HCT116 (cell line): ENCODE results near the gene GRPR. TPM values are rescaled to one million over a fixed set of nuclear protein-coding genes. Genes with fewer than 3 reads are reported as not detected.

Experiments used
- ATAC-seq: fragments of 200-7000 bp; cut with Tn5 transposase; 2 replicates; pipeline ENCODE4 v1.9.1; 2020; ENCODE audit warnings: mild to moderate bottlenecking, moderate library complexity
- BruUV-seq: library from RNA; stranded (reverse); fragments of 400-500 nt; replicated peaks from 2 replicates; lab custom pipeline; 2021; lab: Mats Ljungman, UMichigan
- CTCF ChIA-PET: fragments of 300-600 bp; sonication (Branson Sonifier 250); formaldehyde crosslinking; loops from one replicate; lab custom pipeline; 2021; ENCODE audit warnings: antibody characterized with exemption; lab: Charles Lee
- POLR2A ChIA-PET: fragments of 300-600, 350-600 bp; sonication (Branson Sonifier 250); formaldehyde crosslinking; loops from one replicate; lab custom pipeline; 2021; ENCODE audit warnings: antibody characterized with exemption; lab: Charles Lee
- RAD21 ChIA-PET, 2 experiments: fragments of 300-600 bp; sonication (Branson Sonifier 250); formaldehyde crosslinking; loops; one replicate each; lab custom pipeline; 2023; ENCODE audit warnings: low total read pairs in 2 of 2; ENCODE audit not compliant: uncharacterized antibody in 2 of 2, unreplicated experiment in 2 of 2, low non-redundant PET in 1 of 2; lab: Charles Lee
- DNase-seq: peaks from one replicate; pipeline ENCODE4 v3.0.0-alpha.2; 2010; ENCODE audit warnings: low read depth, low spot score
- H2AFZ ChIP-seq: fragments of 200-600 bp; shearing (Covaris generic), sonication (generic); 2 replicates; pipeline ENCODE4 v1.6.1; 2017; ENCODE audit warnings: low read depth, mixed run types, mixed read lengths, antibody characterized with exemption, low read length; ENCODE audit not compliant: poor library complexity, severe bottlenecking
- H3K27ac ChIP-seq: 2 replicates; pipeline ENCODE4 v1.5.1; 2012; ENCODE audit warnings: low read depth, low read length
- H3K27me3 ChIP-seq: fragments of 200-600 bp; sonication (generic); 2 replicates; pipeline ENCODE4 v1.6.1; 2016; ENCODE audit warnings: mixed run types, low read length, mixed read lengths; ENCODE audit not compliant: insufficient read depth
- H3K36me3 ChIP-seq, 2 experiments: fragments of 200-500 bp in 1 of 2; fragments of 200-600 bp in 1 of 2; sonication (Bioruptor generic) in 1 of 2; sonication (generic) in 1 of 2; 2 replicates each; pipeline versions ENCODE4 v1.5.1 to v1.6.1; 2014 to 2016; ENCODE audit warnings: low read length in 2 of 2, inconsistent platforms in 1 of 2, mixed read lengths in 1 of 2, mixed run types in 1 of 2; ENCODE audit not compliant: insufficient read depth in 2 of 2, control insufficient read depth in 1 of 2
- H3K4me1 ChIP-seq, 2 experiments: fragments of 200-600 bp in 1 of 2; sonication (generic) in 1 of 2; 2 replicates each; pipeline versions ENCODE4 v1.5.1 to v1.6.1; 2012 to 2017; ENCODE audit warnings: low read length in 2 of 2, inconsistent platforms in 1 of 2, mild to moderate bottlenecking in 1 of 2, mixed read lengths in 1 of 2, mixed run types in 1 of 2, moderate library complexity in 1 of 2; ENCODE audit not compliant: insufficient read depth in 2 of 2, control insufficient read depth in 1 of 2
- H3K4me2 ChIP-seq: fragments of 200-600 bp; sonication (generic); 2 replicates; pipeline ENCODE4 v1.6.1; 2017; ENCODE audit warnings: mixed run types, low read length, mixed read lengths
- H3K4me3 ChIP-seq, 2 experiments: fragments of 200-600 bp in 1 of 2; sonication (generic) in 1 of 2; replicated peaks in 1 of 2; 2 replicates each; pipeline ENCODE4 v1.5.1; 2011 to 2016; ENCODE audit warnings: low read length in 2 of 2, control low read depth in 1 of 2, low read depth in 1 of 2, mild to moderate bottlenecking in 1 of 2, mixed read lengths in 1 of 2, mixed run types in 1 of 2
- H3K79me2 ChIP-seq: fragments of 200-600 bp; sonication (generic); 2 replicates; pipeline ENCODE4 v1.6.1; 2017; ENCODE audit warnings: mild to moderate bottlenecking, mixed run types, low read length, moderate library complexity, mixed read lengths; ENCODE audit not compliant: insufficient read depth
- H3K9ac ChIP-seq: fragments of 200-600 bp; sonication (generic); 2 replicates; pipeline ENCODE4 v1.6.1; 2016; ENCODE audit warnings: low read length, mixed read lengths
- H3K9me2 ChIP-seq: fragments of 200-600 bp; sonication (generic), shearing (Covaris generic); 2 replicates; pipeline ENCODE4 v1.6.1; 2017; ENCODE audit warnings: mixed run types, mild to moderate bottlenecking, moderate library complexity; ENCODE audit not compliant: insufficient read depth
- H3K9me3 ChIP-seq, 2 experiments: fragments of 200-500 bp in 1 of 2; fragments of 200-600 bp in 1 of 2; sonication (Bioruptor generic) in 1 of 2; sonication (generic) in 1 of 2; 2 replicates each; pipeline ENCODE4 v1.6.1; 2014 to 2017; ENCODE audit warnings: low read length in 2 of 2, mixed read lengths in 2 of 2, inconsistent platforms in 1 of 2, low read depth in 1 of 2, mild to moderate bottlenecking in 1 of 2, mixed run types in 1 of 2, moderate library complexity in 1 of 2; ENCODE audit not compliant: control insufficient read depth in 1 of 2, insufficient read depth in 1 of 2
- H4K20me1 ChIP-seq: fragments of 200-600 bp; sonication (generic), shearing (Covaris generic); 2 replicates; pipeline ENCODE4 v1.6.1; 2017; ENCODE audit warnings: mixed run types, mild to moderate bottlenecking, moderate library complexity; ENCODE audit not compliant: insufficient read depth
- CBX3 ChIP-seq: IDR thresholded peaks from 2 replicates; pipeline ENCODE4 v1.6.1; 2012; ENCODE audit warnings: low read depth
- CEBPB ChIP-seq: IDR thresholded peaks from 2 replicates; pipeline ENCODE4 v1.6.1; 2012; ENCODE audit warnings: low read depth
- EZH2 ChIP-seq: fragments of 200-600 bp; sonication (generic); IDR thresholded peaks from 2 replicates; pipeline ENCODE4 v1.6.1; 2017; ENCODE audit warnings: antibody characterized with exemption, mixed run types
- FOSL1 ChIP-seq: IDR thresholded peaks from 2 replicates; pipeline ENCODE4 v1.6.1; 2012; ENCODE audit warnings: low read depth
- JUND ChIP-seq: IDR thresholded peaks from 2 replicates; pipeline ENCODE4 v1.6.1; 2012
- POLR2A ChIP-seq: IDR thresholded peaks from 2 replicates; pipeline ENCODE4 v1.7.0; 2011; ENCODE audit warnings: borderline replicate concordance; ENCODE audit not compliant: insufficient read depth, insufficient read length; ENCODE audit errors: extremely low read depth
- YY1 ChIP-seq: IDR thresholded peaks from 2 replicates; pipeline ENCODE4 v1.6.1; 2011; ENCODE audit warnings: low read length, low read depth, moderate library complexity, mild to moderate bottlenecking; ENCODE audit not compliant: insufficient replicate concordance; ENCODE audit errors: extremely low read depth
- intact Hi-C: fragments of 100-400 bp; cut with micrococcal nuclease; formaldehyde crosslinking; loops from 2 replicates; pipeline ENCODE4 v1.10.0; 2022
- total RNA-seq: library from RNA; stranded (reverse); gene quantifications from one replicate; pipeline ENCODE4 v1.2.1, GENCODE V29; 2021; ENCODE audit not compliant: unreplicated experiment
- TF ChIP-seq, protein P1 (sequence below): IDR thresholded peaks from 2 replicates; pipeline ENCODE4 v1.6.1; 2012
- TF ChIP-seq, protein P2 (sequence below): IDR thresholded peaks from 2 replicates; pipeline ENCODE4 v1.6.1; 2012; ENCODE audit warnings: low read depth
- TF ChIP-seq, protein P3 (sequence below), 3 experiments: fragments of 200-600 bp in 1 of 3; sonication (generic) in 1 of 3; IDR thresholded peaks in 2 of 3; conservative IDR thresholded peaks in 1 of 3; 2 replicates each; pipeline ENCODE4 v1.5.1; 2012 to 2017; ENCODE audit warnings: low read depth in 2 of 3, low read length in 2 of 3, antibody characterized with exemption in 1 of 3, borderline replicate concordance in 1 of 3, control low read depth in 1 of 3, mild to moderate bottlenecking in 1 of 3, mixed read lengths in 1 of 3, mixed run types in 1 of 3, moderate library complexity in 1 of 3; ENCODE audit not compliant: insufficient read depth in 1 of 3

The GRPR gene
- total RNA-seq, 1 experiment from 2014 or later: 0.15 TPM

DNA sequence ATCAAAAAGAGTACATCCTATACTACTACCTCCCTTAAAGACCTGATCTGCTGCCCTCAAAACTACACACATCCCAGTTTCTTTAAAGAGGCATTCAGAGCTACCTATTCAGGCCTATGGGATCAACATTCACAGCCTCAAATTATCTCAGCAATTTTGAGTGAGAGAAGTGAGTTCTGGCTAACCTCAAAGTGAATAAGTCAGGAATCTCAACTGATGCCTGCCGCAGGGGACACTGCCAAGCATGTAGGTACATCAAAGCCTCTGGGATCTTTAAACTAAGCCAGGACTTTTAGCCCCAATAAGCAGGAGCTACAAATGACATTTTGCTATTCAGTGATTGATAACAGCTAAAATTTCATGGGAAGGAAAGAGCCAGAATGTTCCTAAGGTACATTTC is 11.6 kb downstream of the GRPR start:
- ATAC-seq: no peak
- TF ChIP-seq POLR2A (no peak), CEBPB (no peak), EZH2 (no peak), CBX3 (no peak), YY1 (no peak), FOSL1 (no peak), JUND (no peak)
- TF ChIP-seq, protein P1, sequence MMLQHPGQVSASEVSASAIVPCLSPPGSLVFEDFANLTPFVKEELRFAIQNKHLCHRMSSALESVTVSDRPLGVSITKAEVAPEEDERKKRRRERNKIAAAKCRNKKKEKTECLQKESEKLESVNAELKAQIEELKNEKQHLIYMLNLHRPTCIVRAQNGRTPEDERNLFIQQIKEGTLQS: no peak
- TF ChIP-seq, protein P2, sequence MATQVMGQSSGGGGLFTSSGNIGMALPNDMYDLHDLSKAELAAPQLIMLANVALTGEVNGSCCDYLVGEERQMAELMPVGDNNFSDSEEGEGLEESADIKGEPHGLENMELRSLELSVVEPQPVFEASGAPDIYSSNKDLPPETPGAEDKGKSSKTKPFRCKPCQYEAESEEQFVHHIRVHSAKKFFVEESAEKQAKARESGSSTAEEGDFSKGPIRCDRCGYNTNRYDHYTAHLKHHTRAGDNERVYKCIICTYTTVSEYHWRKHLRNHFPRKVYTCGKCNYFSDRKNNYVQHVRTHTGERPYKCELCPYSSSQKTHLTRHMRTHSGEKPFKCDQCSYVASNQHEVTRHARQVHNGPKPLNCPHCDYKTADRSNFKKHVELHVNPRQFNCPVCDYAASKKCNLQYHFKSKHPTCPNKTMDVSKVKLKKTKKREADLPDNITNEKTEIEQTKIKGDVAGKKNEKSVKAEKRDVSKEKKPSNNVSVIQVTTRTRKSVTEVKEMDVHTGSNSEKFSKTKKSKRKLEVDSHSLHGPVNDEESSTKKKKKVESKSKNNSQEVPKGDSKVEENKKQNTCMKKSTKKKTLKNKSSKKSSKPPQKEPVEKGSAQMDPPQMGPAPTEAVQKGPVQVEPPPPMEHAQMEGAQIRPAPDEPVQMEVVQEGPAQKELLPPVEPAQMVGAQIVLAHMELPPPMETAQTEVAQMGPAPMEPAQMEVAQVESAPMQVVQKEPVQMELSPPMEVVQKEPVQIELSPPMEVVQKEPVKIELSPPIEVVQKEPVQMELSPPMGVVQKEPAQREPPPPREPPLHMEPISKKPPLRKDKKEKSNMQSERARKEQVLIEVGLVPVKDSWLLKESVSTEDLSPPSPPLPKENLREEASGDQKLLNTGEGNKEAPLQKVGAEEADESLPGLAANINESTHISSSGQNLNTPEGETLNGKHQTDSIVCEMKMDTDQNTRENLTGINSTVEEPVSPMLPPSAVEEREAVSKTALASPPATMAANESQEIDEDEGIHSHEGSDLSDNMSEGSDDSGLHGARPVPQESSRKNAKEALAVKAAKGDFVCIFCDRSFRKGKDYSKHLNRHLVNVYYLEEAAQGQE: no peak
- TF ChIP-seq, protein P3, sequence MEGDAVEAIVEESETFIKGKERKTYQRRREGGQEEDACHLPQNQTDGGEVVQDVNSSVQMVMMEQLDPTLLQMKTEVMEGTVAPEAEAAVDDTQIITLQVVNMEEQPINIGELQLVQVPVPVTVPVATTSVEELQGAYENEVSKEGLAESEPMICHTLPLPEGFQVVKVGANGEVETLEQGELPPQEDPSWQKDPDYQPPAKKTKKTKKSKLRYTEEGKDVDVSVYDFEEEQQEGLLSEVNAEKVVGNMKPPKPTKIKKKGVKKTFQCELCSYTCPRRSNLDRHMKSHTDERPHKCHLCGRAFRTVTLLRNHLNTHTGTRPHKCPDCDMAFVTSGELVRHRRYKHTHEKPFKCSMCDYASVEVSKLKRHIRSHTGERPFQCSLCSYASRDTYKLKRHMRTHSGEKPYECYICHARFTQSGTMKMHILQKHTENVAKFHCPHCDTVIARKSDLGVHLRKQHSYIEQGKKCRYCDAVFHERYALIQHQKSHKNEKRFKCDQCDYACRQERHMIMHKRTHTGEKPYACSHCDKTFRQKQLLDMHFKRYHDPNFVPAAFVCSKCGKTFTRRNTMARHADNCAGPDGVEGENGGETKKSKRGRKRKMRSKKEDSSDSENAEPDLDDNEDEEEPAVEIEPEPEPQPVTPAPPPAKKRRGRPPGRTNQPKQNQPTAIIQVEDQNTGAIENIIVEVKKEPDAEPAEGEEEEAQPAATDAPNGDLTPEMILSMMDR (IDR thresholded peaks at IDR 0.05 in 2 of 3, conservative IDR thresholded peaks at IDR 0.05 in 1 of 3; ENCODE audit: borderline replicate concordance in 1 of 3, insufficient read depth in 1 of 3, low read depth in 2 of 3, low read length in 2 of 3): no peak

More for the DNA sequence above, 11.6 kb downstream of the GRPR start:
- no peaks in the 10 kb centered on the region for H3K9me2 ChIP-seq
- H3K9ac ChIP-seq: no peak overlapping the region
- no peaks in the 10 kb centered on the region for H4K20me1 ChIP-seq
- POLR2A ChIA-PET: no interaction called here
- no peak overlapping the region for H3K4me2 ChIP-seq
- no peak overlapping the region for H3K4me3 ChIP-seq
- no peaks in the 10 kb centered on the region for H3K27me3 ChIP-seq
- no peak overlapping the region for H2AFZ ChIP-seq
- DNase-seq: no peak
- H3K4me1 ChIP-seq: no peaks in the 10 kb centered on the region
- H3K9me3 ChIP-seq: no peaks in the 10 kb centered on the region
- H3K79me2 ChIP-seq: no peaks in the 10 kb centered on the region
- H3K27ac ChIP-seq: no peak overlapping the region
- BruUV-seq: no TSS peak
- RAD21 ChIA-PET: no interaction called here
- CTCF ChIA-PET: interaction anchor here (0.6 to 1.0 kb wide), 2 partner anchors 11 to 15 kb away, joined by 3 read pairs; partner anchors contain the start of gene GRPR
- intact Hi-C loops: no loop called here
- no peaks in the 10 kb centered on the region for H3K36me3 ChIP-seq
